Daoy (cell line): ENCODE data around the gene CHMP2A. TPM values are rescaled to one million over a fixed set of nuclear protein-coding genes. Genes with fewer than 3 reads are reported as not detected.
A peak's percentile ranks its signal among the peaks of the same experiment; 100 is the strongest.
"Not testable (repeated sequence)": the region's sequence is repeated elsewhere in the genome, so short reads cannot be mapped to it uniquely, and the experiment has no call there.

Source experiments
- DNase-seq: peaks from one replicate; pipeline ENCODE4 v3.0.0-alpha.2; 2015; ENCODE audit warnings: low read depth
- total RNA-seq: library from RNA; depleted of rRNA; stranded (reverse); fragments of >200 nt; shearing (Covaris generic); gene quantifications from 2 replicates; pipeline ENCODE4 v1.2.3, GENCODE V29; 2014

The CHMP2A gene
- total RNA-seq, 1 experiment from 2014 or later = 103 TPM

DNA sequence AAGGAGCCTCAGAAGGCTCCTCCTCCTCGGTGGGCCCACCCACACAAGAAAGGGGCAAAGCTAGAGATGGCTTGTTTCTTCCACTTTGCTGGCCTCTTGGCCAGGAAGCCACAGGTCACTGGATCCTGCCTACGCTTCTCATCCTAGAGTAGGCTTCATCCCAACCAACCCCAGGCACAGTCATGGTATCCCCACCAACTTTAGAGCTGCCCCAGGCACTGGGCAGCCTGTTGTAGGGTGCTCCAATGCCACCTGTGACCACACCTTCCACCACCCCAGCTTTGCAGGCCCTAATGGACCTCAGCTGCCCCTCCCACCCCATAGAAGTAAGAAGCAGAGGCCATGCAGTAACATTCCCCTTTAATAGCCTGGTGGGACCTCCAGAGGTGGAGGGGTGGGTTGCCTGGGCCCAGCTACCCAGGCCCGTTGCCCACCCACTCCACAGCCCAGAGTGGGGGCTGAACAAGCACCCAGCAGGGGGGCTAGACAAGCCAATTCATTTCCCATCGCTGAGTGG, 522 bp upstream of the CHMP2A start:
- no peak for DNase-seq

- DNase-seq = no peak
Observed at GRCh38 chr19:58553799-58554493, 959 bp downstream of the CHMP2A start.

DNA sequence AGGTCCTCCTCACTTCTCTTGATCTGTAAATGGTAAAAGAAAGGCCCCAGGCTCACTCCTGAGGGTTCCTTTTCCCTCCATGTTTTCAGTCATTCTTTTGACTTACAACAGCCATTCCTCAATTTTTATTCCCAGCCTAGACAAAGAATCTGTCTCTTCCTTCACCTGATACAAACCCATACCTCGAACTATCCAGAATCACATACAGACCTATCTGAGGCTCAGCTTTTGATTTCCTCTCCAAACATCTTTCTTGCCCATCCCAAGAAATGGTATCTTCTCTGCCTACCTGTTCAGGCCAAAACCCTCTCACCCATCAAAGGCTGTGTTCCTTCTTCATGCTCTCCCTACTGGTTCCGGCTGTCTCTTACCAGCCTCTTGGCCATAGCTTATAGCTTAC, 2.2 kb downstream of the CHMP2A start:
- DNase-seq = no peak

DNA sequence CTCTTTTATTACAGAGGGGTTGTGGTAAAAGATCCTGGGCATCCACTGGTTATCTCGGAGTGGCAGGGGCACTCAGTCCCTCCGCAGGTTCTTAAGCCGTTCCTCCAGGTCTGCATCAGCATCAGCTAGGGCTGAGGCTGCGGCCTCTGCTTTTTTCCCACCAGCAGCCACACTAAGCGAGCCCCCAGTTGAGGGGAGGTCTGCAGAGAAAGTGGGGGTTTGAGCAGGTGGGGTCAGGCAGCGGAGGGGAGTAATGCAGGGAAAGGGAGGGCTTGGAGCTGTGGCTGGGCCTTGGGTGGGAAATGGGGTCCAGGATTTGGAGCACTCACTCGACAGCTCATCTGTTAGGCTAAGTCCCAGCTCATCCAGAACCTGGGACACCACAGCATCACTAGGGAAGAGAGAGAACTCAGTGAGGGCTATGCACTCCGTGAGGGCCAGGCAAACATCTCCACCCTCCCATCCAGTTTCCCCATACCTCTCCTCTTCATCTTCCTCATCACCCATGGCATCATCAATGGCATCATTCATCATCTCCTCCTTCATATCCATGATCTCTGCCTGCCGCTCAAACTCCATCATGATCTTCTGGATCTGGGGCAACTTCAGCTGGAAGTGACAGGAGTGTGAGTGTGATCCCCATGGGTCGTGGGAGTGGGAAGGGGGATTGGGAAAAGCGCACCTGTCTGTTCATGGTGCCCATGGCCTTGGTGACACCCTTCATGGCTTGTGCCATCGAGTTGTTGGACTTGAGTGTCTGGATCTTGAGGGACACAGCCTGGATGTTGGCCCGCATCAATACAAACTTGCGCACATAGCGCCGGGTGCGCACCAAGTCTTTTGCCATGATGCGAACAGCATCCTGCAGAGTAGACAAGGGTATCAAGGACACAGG, 3.1 kb downstream of the CHMP2A start:
- no peak for DNase-seq

DNA sequence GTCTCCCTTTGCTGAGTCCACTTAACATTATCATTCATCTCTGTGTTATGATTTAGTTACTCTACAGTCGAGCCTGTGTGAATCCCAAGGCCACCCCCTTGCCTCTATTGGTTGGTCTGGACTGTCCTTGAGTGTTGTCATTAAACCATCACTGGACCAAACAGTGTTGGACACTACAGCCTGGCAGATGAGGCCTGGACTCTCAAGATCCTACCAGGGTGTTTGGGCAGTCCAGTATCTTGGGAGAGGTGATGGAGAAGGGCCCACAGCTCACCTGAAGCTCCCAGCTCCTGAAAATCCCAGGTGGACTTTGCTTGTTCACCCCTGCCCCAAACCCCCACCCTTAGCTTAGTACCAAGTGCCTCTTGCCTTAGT, 3.8 kb downstream of the CHMP2A start:
- no peak for DNase-seq

DNA sequence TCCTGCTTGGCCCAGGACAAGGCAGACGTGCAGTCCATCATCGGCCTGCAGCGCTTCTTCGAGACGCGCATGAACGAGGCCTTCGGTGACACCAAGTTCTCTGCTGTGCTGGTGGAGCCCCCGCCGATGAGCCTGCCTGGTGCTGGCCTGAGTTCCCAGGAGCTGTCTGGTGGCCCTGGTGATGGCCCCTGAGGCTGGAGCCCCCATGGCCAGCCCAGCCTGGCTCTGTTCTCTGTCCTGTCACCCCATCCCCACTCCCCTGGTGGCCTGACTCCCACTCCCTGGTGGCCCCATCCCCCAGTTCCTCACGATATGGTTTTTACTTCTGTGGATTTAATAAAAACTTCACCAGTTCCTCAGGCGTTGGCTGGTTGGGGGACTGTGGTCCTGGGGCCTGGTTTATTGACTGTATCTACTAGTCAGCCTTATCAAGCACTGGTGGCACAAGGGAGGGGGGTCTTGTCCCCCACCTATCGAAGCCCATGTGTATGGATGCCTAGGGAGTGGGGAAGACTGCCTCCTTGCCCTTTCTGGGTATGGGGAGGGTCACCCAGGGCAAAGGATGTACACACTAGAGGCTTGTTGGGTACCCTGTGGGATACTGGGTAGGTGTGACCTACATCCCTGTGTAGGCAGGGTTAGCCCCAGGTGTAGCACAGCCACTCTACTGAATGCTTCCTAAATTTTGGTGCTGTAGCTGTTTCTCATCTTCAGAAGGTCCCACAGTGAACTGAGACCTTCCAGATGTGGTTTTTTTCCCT, 4.4 kb downstream of the CHMP2A start:
- DNase-seq = no peak

DNA sequence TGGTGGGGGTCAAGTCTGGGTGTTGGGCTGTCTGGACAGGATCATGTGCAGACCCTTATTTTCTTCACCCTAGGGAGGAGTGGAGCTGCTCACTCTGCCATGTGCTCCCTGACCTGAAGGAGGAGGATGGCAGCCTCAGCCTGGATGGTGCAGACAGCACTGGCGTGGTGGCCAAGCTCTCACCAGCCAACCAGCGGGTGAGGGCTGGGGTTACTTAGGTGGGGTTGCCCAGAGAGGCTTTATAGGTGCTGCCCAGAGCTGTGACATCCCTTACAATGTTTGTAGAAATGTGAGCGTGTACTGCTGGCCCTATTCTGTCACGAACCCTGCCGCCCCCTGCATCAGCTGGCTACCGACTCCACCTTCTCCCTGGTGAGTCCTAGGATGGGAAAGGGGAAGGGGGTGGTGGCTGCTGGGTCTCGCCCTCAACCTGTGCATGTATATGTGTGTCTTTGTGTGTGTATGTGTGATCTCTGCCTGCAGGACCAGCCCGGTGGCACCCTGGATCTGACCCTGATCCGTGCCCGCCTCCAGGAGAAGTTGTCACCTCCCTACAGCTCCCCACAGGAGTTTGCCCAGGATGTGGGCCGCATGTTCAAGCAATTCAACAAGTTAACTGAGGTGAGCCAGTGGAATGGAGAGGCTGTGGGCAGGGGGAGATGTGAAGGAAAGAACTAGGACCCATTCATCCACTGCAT, 5.1 kb downstream of the CHMP2A start:
- DNase-seq = no peak

DNA sequence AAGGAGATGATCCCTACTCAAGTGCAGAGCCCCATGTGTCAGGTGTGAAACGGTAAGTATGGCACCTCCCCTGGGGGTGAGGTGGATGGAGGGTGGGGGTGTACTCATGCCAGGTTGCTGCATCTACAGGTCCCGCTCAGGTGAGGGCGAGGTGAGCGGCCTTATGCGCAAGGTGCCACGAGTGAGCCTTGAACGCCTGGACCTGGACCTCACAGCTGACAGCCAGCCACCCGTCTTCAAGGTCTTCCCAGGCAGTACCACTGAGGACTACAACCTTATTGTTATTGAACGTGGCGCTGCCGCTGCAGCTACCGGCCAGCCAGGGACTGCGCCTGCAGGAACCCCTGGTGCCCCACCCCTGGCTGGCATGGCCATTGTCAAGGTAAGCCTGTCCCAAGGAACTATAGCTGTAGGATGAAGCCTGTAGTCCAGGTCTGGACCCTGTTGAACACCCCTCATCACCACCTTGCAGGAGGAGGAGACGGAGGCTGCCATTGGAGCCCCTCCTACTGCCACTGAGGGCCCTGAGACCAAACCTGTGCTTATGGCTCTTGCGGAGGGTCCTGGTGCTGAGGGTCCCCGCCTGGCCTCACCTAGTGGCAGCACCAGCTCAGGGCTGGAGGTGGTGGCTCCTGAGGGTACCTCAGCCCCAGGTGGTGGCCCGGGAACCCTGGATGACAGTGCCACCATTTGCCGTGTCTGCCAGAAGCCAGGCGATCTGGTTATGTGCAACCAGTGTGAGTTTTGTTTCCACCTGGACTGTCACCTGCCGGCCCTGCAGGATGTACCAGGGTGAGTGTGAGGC, 5.8 kb downstream of the CHMP2A start:
- DNase-seq = no peak

DNA sequence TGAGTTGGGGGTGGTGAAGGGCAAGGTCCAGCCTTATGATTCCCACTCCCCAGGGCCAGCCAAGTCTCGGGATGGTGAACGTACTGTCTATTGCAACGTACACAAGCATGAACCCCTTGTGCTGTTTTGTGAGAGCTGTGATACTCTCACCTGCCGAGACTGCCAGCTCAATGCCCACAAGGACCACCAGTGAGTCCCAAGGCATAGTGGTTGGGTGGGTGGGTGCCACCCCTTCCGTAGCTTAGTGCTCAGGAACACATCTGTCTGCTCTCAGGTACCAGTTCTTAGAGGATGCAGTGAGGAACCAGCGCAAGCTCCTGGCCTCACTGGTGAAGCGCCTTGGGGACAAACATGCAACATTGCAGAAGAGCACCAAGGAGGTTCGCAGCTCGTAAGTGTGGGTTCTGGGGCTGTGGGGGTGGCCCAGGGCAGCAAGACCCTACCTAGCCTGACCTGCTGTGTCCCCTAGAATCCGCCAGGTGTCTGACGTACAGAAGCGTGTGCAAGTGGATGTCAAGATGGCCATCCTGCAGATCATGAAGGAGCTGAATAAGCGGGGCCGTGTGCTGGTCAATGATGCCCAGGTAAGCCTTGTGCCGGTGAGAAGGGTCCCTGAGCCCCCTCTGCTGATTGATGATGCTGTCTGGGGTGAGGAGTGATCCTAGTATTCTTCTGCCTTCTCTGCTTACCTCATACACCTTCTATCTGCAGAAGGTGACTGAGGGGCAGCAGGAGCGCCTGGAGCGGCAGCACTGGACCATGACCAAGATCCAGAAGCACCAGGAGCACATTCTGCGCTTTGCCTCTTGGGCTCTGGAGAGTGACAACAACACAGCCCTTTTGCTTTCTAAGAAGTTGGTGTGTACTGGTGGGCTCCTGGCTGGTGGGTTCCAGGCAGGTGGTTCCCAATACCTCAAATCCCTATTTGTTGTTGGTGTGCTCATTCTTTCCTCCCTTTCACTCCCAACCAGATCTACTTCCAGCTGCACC, 7.3 kb downstream of the CHMP2A start:
- no peak for DNase-seq

DNA sequence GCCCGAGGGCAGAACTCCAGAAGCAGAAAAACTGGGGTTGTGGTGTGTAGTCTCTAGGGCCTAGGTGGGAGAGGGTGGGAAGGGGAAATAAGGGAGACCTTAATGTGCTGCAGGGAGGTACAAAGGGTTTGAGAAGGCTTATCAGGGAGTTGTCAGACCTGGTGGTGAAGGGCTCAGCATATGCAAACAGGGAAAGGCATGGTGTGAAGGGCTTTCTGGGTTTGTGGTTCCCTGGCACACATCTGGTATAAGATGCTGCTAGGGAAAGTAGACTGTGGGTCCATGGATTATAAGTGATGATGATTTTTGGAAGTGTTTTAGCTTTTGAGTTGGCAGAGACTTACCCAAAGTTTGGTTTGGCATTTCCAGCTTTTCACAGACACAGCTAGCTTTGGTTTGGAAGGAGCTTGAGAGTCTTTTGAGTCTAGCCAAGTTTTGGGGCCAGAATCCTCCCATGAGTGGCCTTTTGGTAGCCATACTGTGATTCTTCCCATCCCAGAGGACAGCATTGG, 8.8 kb downstream of the CHMP2A start:
- DNase-seq = no peak

DNA sequence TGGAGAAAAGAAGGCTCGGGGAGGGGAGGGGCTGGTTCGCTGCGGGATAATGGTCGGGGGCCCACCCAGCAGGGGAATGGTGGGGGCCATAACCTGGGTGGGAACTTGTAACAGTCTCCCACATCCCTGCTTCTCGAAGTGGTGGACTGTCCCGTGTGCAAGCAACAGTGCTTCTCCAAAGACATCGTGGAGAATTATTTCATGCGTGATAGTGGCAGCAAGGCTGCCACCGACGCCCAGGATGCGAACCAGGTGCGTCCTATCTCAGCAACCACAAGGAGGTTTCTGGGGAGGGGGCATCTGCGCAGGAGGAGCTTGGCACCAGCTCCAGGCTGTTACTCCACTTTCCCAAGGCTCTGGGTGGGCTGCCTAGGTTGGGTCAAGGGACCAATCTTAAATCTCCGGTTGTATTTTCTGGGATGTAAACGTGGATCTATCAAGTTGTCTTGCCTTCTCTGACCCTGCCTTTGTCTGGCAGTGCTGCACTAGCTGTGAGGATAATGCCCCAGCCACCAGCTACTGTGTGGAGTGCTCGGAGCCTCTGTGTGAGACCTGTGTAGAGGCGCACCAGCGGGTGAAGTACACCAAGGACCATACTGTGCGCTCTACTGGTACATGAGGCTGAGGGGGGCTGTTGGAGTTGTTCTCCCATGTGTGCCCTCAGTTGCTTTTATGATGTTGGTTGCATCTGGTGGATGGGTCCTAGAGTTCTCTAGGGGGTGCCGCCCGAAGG, 9.5 kb downstream of the CHMP2A start:
- DNase-seq = no peak

DNA sequence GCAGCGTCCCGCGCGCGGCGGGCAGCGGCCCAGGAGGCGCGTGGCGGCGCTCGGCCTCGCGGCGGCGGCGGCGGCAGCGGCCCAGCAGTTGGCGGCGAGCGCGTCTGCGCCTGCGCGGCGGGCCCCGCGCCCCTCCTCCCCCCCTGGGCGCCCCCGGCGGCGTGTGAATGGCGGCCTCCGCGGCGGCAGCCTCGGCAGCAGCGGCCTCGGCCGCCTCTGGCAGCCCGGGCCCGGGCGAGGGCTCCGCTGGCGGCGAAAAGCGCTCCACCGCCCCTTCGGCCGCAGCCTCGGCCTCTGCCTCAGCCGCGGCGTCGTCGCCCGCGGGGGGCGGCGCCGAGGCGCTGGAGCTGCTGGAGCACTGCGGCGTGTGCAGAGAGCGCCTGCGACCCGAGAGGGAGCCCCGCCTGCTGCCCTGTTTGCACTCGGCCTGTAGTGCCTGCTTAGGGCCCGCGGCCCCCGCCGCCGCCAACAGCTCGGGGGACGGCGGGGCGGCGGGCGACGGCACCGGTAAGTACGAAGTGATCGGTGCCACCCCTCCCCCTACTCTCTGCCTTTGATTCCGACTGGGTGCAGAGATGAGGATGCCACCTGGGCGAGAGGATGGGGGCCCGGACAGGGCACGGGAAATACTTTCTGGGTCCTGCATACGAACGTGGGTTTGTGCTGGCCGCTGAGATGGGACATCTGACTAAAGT, 10.2 kb downstream of the CHMP2A start:
- peak; percentile 82 for DNase-seq

DNA sequence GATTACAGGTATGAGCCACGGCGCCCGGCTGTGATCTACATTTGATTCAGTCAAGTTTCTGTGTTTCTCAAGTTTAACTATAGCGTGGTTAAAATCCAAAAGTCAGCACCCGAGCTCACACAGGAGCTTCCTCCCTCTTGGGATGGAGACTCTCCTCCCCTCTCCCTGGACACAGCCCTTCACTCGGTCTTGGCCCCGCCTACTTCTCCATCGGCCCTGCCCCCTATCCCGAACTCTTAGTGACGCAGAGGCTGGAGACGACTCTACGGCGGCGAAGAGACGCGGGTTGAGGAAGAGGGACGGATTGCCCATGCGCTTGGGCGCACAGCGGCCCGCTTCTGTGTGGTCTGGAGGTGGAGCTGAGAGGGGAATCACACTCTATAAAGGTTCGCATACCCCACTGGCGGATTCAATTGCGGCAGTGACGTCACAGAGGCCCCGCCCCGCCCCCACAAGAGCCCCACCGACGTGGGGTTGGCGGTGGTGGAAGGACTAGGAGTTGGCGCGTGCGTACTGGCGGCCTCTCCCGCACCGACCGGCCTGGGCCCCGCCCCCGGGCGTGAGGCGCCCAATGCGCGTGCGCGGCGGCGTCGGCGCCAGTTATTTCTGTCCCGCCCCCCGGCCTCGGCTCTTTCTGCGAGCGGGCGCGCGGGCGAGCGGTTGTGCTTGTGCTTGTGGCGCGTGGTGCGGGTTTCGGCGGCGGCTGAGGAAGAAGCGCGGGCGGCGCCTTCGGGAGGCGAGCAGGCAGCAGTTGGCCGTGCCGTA, 10.9 kb downstream of the CHMP2A start, which contains the start of gene TRIM28:
TRIM28 (plus strand) TSS at position 239 of the 765 bp plus-strand sequence. CDS start 694 bp downstream, outside the sequence.
- peak; percentile 100 for DNase-seq

DNA sequence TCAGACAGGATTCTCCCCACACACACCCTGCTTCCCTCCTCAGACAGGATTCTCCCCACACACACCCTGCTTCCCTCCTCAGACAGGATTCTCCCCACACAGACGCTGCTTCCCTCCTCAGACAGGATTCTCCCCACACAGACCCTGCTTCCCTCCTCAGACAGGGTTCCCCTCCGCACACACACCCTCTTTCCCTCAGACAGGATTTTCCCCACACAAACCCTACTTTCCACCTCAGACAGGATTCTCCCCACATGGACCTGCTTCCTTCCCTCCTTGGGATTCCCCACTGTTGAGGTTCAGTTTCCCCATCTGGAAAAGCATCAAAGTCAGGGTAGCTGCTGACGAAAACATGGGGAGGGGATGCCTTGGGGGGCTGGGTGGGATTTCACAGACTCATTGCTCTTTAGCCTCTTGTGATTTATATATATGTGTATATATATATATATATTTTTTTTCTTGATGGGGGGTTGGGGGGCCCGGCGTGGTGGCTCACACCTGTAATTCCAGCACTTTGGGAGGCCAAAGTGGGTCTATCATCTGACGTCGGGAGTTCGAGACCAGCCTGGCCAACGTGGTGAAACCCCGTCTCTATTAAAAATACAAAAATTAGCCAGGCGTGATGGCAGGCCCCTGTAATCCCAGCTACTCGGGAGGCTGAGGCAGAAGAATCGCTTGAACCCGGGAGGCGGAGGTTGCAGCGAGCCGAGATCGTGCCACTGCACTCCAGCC, 12.1 kb downstream of the CHMP2A start:
- not testable (repeated sequence) for DNase-seq

GRCh38 chr19:58539169-58539559, 15.7 kb downstream of the CHMP2A start:
- DNase-seq = not testable (repeated sequence)
